ENCODE measurements around the gene ARL5C. TPM values are rescaled to one million over a fixed set of nuclear protein-coding genes. Genes with fewer than 3 reads are reported as not detected.

ARL5C gene
- total RNA-seq, 1 experiment from 2014 or later = not detected

- 0 out of 2 replicates have a peak, but pooled peaks have one; percentile 44 for TF ChIP-seq E2F4 (CRISPR knock-in tag; IDR thresholded peaks at IDR 0.05; ENCODE audit: borderline replicate concordance, low read depth)
- TF ChIP-seq CREB1 (CRISPR knock-in tag; IDR thresholded peaks at IDR 0.05) = no peak
- TF ChIP-seq, protein P1, sequence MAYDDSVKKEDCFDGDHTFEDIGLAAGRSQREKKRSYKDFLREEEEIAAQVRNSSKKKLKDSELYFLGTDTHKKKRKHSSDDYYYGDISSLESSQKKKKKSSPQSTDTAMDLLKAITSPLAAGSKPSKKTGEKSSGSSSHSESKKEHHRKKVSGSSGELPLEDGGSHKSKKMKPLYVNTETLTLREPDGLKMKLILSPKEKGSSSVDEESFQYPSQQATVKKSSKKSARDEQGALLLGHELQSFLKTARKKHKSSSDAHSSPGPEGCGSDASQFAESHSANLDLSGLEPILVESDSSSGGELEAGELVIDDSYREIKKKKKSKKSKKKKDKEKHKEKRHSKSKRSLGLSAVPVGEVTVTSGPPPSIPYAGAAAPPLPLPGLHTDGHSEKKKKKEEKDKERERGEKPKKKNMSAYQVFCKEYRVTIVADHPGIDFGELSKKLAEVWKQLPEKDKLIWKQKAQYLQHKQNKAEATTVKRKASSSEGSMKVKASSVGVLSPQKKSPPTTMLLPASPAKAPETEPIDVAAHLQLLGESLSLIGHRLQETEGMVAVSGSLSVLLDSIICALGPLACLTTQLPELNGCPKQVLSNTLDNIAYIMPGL (CRISPR knock-in tag; IDR thresholded peaks at IDR 0.05) = peak; percentile 60; the same call in 1 of the 2 replicates
- TF ChIP-seq ATF1 (CRISPR knock-in tag; IDR thresholded peaks at IDR 0.05) = 0 out of 2 replicates have a peak, but pooled peaks have one; percentile 22
- no peak for TF ChIP-seq HMGA2 (CRISPR knock-in tag; IDR thresholded peaks at IDR 0.05)
- TF ChIP-seq SMAD4 (CRISPR knock-in tag; IDR thresholded peaks at IDR 0.05) = no peak
- no peak for TF ChIP-seq MLX (CRISPR knock-in tag; IDR thresholded peaks at IDR 0.05)
- TF ChIP-seq ZNF423 (CRISPR knock-in tag; IDR thresholded peaks at IDR 0.05) = no peak
- TF ChIP-seq, protein P2, sequence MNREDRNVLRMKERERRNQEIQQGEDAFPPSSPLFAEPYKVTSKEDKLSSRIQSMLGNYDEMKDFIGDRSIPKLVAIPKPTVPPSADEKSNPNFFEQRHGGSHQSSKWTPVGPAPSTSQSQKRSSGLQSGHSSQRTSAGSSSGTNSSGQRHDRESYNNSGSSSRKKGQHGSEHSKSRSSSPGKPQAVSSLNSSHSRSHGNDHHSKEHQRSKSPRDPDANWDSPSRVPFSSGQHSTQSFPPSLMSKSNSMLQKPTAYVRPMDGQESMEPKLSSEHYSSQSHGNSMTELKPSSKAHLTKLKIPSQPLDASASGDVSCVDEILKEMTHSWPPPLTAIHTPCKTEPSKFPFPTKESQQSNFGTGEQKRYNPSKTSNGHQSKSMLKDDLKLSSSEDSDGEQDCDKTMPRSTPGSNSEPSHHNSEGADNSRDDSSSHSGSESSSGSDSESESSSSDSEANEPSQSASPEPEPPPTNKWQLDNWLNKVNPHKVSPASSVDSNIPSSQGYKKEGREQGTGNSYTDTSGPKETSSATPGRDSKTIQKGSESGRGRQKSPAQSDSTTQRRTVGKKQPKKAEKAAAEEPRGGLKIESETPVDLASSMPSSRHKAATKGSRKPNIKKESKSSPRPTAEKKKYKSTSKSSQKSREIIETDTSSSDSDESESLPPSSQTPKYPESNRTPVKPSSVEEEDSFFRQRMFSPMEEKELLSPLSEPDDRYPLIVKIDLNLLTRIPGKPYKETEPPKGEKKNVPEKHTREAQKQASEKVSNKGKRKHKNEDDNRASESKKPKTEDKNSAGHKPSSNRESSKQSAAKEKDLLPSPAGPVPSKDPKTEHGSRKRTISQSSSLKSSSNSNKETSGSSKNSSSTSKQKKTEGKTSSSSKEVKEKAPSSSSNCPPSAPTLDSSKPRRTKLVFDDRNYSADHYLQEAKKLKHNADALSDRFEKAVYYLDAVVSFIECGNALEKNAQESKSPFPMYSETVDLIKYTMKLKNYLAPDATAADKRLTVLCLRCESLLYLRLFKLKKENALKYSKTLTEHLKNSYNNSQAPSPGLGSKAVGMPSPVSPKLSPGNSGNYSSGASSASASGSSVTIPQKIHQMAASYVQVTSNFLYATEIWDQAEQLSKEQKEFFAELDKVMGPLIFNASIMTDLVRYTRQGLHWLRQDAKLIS (CRISPR knock-in tag; IDR thresholded peaks at IDR 0.05; ENCODE audit: borderline replicate concordance) = no peak
- TF ChIP-seq, protein P3, sequence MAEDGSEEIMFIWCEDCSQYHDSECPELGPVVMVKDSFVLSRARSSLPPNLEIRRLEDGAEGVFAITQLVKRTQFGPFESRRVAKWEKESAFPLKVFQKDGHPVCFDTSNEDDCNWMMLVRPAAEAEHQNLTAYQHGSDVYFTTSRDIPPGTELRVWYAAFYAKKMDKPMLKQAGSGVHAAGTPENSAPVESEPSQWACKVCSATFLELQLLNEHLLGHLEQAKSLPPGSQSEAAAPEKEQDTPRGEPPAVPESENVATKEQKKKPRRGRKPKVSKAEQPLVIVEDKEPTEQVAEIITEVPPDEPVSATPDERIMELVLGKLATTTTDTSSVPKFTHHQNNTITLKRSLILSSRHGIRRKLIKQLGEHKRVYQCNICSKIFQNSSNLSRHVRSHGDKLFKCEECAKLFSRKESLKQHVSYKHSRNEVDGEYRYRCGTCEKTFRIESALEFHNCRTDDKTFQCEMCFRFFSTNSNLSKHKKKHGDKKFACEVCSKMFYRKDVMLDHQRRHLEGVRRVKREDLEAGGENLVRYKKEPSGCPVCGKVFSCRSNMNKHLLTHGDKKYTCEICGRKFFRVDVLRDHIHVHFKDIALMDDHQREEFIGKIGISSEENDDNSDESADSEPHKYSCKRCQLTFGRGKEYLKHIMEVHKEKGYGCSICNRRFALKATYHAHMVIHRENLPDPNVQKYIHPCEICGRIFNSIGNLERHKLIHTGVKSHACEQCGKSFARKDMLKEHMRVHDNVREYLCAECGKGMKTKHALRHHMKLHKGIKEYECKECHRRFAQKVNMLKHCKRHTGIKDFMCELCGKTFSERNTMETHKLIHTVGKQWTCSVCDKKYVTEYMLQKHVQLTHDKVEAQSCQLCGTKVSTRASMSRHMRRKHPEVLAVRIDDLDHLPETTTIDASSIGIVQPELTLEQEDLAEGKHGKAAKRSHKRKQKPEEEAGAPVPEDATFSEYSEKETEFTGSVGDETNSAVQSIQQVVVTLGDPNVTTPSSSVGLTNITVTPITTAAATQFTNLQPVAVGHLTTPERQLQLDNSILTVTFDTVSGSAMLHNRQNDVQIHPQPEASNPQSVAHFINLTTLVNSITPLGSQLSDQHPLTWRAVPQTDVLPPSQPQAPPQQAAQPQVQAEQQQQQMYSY (CRISPR knock-in tag; IDR thresholded peaks at IDR 0.05) = no peak
- TF ChIP-seq, protein P4, sequence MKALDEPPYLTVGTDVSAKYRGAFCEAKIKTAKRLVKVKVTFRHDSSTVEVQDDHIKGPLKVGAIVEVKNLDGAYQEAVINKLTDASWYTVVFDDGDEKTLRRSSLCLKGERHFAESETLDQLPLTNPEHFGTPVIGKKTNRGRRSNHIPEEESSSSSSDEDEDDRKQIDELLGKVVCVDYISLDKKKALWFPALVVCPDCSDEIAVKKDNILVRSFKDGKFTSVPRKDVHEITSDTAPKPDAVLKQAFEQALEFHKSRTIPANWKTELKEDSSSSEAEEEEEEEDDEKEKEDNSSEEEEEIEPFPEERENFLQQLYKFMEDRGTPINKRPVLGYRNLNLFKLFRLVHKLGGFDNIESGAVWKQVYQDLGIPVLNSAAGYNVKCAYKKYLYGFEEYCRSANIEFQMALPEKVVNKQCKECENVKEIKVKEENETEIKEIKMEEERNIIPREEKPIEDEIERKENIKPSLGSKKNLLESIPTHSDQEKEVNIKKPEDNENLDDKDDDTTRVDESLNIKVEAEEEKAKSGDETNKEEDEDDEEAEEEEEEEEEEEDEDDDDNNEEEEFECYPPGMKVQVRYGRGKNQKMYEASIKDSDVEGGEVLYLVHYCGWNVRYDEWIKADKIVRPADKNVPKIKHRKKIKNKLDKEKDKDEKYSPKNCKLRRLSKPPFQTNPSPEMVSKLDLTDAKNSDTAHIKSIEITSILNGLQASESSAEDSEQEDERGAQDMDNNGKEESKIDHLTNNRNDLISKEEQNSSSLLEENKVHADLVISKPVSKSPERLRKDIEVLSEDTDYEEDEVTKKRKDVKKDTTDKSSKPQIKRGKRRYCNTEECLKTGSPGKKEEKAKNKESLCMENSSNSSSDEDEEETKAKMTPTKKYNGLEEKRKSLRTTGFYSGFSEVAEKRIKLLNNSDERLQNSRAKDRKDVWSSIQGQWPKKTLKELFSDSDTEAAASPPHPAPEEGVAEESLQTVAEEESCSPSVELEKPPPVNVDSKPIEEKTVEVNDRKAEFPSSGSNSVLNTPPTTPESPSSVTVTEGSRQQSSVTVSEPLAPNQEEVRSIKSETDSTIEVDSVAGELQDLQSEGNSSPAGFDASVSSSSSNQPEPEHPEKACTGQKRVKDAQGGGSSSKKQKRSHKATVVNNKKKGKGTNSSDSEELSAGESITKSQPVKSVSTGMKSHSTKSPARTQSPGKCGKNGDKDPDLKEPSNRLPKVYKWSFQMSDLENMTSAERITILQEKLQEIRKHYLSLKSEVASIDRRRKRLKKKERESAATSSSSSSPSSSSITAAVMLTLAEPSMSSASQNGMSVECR (CRISPR knock-in tag; IDR thresholded peaks at IDR 0.05; ENCODE audit: borderline replicate concordance) = peak; percentile 51; the same call in 1 of the 2 replicates
- TF ChIP-seq USF2 (CRISPR knock-in tag; IDR thresholded peaks at IDR 0.05) = no peak
- no peak for TF ChIP-seq ZNF232 (CRISPR knock-in tag; IDR thresholded peaks at IDR 0.05)
- no peak for TF ChIP-seq ESRRA (CRISPR knock-in tag; IDR thresholded peaks at IDR 0.05; ENCODE audit: borderline replicate concordance)
- no peak for TF ChIP-seq ZNF263 (CRISPR knock-in tag; IDR thresholded peaks at IDR 0.05; ENCODE audit: low read depth)
- 0 out of 2 replicates have a peak, but pooled peaks have one; percentile 30 for TF ChIP-seq NR1H2 (CRISPR knock-in tag; IDR thresholded peaks at IDR 0.05)
Measured at GRCh38 chr17:39200070-39200879, 34.3 kb upstream of the ARL5C start, which contains the start of gene RPL19 (continued).

All from WTC11 (cell line).